Measurements from ENCODE around the gene ARHGAP9. TPM values are rescaled to one million over a fixed set of nuclear protein-coding genes. Genes with fewer than 3 reads are reported as not detected.

ARHGAP9 gene
- total RNA-seq, 1 experiment from 2014 or later = 0.43 TPM

DNA sequence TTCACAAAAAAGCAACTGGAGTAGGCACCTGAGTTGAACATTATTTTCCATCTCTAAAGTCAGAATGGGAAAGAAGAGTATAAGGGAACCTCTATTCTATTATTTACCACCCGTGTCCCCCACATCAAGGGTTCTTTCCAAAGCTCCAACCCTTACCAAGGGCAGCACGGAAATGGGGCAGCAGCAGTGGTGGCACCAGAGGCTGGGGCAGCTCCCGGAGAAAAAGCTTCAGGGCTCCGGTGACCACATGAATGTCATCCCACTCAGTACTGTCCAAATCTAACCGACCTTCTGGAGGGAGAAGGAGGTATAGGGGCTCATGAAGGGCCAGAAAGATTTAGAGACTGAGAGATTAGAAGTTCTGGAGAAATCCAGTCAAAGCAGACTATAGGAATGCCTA lies 5.8 kb downstream of the ARHGAP9 start:
- no peak for DNase-seq (ENCODE audit: low spot score)

DNA sequence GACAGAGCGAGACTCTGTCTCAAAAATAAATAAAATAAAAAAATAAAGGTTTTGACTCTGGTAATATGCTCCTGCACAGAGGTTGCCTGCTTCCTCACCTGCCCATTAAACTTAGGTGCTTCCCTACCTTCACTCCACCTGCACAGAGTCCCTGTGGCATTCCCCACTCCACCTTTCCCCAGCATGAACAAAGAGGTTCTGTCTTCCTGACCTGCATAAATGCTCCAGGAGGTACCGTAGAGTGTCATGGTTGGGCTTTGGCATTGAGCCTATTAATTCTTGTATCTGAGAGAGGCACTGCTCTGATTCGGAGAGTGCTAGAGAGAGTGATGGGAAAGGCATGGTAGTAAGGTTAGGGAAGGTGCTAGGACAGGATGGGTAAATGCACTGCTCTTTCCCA lies 6.3 kb downstream of the ARHGAP9 start:
- no peak for DNase-seq (ENCODE audit: low spot score)

DNA sequence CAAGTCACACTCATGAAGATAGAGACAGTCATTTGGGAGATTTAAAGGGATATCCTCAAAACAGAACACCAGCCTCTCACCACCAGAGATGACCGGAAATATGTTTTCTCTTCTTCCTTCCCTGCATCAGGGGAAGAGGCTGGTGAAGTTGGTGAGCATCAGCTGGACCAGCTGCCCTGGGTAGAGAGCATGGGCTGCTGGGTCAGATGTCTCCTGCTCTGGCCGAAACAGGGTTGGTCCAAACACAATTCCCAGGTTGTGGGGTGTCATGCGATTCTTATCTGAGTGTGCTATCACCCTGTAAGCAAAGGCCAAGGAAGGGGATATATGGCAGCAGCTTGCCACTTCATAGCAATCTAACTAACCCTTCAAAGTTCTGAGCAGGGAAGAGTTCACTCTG lies 7.3 kb downstream of the ARHGAP9 start:
- no peak for DNase-seq (ENCODE audit: low spot score)

DNA sequence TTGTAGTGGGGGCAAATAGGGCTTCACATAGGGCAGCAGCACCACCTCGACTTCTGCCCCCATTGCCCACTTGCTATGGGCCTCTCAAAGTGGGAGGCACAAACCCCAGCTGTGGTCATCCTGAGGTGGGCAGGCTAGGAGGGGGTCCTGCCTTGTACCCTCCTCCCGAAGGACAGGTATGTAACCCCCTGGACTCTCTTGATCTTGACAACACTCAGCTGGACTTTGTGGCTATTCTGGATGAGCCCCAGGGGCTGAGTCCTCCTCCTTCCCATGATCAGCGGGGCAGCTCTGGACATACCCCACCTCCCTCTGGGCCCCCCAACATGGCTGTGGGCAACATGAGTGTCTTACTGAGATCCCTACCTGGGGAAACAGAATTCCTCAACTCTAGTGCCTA lies 8.0 kb downstream of the ARHGAP9 start:
- DNase-seq (ENCODE audit: low spot score) = no peak

DNA sequence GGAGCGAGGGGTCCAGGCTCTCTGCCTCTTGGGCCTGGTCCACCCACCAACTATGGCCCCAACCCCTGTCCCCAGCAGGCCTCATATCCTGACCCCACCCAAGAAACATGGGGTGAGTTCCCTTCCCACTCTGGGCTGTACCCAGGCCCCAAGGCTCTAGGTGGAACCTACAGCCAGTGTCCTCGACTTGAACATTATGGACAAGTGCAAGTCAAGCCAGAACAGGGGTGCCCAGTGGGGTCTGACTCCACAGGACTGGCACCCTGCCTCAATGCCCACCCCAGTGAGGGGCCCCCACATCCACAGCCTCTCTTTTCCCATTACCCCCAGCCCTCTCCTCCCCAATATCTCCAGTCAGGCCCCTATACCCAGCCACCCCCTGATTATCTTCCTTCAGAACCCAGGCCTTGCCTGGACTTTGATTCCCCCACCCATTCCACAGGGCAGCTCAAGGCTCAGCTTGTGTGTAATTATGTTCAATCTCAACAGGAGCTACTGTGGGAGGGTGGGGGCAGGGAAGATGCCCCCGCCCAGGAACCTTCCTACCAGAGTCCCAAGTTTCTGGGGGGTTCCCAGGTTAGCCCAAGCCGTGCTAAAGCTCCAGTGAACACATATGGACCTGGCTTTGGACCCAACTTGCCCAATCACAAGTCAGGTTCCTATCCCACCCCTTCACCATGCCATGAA lies 8.6 kb downstream of the ARHGAP9 start:
- DNase-seq (ENCODE audit: low spot score) = no peak

DNA sequence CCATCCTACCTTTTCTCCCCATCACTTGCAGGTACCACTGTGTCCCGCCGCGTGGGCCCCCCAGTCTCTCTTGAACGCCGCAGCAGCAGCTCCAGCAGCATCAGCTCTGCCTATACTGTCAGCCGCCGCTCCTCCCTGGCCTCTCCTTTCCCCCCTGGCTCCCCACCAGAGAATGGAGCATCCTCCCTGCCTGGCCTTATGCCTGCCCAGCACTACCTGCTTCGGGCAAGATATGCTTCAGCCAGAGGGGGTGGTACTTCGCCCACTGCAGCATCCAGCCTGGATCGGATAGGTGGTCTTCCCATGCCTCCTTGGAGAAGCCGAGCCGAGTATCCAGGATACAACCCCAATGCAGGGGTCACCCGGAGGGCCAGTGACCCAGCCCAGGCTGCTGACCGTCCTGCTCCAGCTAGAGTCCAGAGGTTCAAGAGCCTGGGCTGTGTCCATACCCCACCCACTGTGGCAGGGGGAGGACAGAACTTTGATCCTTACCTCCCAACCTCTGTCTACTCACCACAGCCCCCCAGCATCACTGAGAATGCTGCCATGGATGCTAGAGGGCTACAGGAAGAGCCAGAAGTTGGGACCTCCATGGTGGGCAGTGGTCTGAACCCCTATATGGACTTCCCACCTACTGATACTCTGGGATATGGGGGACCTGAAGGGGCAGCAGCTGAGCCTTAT lies 9.2 kb downstream of the ARHGAP9 start:
- no peak for DNase-seq (ENCODE audit: low spot score)

DNA sequence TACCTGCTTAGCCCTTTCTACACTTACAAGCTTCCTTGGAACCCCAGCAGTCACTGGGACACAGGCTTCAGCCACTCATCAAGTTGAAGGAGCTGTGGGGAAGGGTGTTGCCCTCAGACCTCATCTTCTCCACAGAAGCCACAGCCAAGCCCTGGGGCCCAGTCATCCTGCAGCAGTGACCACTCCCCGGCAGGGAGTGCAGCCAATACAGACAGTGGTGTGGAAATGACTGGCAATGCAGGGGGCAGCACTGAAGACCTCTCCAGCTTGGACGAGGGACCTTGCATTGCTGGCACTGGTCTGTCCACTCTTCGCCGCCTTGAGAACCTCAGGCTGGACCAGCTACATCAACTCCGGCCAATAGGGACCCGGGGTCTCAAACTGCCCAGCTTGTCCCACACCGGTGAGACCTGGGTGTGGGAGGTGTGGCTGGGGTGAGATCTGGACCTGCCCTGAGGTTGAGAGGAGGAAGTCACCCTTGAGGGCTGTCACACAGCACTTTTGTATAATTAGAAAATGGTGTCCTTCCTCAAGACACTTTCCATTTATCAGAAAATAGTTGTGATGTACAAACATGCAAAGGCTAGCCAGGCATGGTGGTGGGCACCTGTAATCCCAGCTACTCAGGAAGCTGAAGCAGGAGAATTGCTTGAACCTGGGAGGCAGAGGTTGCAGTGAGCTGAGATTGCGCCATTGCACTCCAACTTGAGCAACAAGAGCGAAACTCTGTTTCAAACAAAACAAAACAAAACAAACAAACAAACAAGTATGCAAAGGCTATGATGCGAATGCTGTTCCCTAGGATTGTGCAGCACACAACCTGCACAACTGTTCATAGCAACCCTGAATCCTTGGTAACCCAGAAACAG lies 10.1 kb downstream of the ARHGAP9 start:
- DNase-seq (ENCODE audit: low spot score) = no peak

DNA sequence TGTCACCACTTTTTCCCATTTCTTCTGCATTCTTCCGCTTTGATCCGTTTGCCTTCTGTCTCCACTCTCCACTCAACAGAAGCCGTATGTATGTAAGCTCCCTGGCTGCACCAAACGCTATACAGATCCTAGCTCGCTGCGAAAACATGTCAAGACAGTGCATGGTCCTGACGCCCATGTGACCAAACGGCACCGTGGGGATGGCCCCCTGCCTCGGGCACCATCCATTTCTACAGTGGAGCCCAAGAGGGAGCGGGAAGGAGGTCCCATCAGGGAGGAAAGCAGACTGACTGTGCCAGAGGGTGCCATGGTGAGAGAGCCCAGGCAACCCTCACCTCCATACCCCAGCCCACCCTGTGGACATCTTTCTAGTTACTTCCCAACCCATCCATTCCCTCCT lies 11.8 kb downstream of the ARHGAP9 start:
- DNase-seq (ENCODE audit: low spot score) = no peak

DNA sequence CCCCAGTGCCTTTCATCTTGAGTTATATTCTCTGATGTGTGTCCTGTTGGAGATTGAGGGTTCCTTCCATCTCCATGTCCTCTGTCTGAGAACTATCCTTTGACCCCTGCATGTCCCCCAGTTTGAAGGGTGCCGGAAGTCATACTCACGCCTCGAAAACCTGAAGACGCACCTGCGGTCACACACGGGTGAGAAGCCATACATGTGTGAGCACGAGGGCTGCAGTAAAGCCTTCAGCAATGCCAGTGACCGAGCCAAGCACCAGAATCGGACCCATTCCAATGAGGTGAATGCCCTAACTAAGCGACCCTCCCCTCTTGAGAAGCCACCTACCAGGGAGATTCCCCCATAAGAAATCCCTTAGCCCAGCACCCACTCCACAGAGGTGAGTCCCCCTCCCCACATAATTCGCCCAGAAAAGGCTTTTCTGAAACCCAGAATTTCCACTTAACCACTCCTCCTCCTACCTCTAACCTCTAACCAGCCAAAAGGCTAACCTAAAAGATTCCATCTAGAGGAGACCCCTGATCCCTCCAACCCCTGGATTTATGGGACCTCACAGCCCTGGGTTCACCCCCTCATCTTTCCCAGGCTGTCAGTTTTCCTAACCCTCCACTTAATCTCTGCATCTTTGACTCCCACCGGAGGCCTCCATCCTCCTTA lies 12.3 kb downstream of the ARHGAP9 start:
- no peak for DNase-seq (ENCODE audit: low spot score)

DNA sequence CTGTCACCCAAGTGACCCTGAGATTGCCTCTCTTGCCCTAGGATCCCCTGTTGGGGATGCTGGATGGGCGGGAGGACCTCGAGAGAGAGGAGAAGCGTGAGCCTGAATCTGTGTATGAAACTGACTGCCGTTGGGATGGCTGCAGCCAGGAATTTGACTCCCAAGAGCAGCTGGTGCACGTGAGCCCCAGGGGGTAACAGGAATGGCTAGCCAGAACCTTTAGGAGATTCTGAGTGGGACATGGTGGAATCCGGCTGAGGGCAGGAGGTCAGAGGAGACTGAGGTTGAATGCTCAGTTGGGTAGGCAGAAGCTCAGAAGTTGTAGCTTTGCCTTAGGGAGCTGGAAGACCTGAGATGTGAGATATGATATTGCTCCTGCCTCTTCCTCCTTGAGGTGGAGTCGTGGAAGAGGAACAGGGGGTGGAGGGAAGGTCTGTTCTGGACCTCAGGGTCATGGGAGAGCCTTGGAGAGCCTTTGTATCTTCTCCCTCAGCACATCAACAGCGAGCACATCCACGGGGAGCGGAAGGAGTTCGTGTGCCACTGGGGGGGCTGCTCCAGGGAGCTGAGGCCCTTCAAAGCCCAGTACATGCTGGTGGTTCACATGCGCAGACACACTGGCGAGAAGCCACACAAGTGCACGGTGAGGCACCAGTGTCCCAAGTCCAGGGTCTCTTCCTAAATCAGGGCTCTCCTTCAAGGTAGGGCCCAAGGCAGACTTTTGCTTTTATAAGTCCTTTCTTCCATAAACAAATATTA lies 13.7 kb downstream of the ARHGAP9 start:
- DNase-seq (ENCODE audit: low spot score) = no peak

DNA sequence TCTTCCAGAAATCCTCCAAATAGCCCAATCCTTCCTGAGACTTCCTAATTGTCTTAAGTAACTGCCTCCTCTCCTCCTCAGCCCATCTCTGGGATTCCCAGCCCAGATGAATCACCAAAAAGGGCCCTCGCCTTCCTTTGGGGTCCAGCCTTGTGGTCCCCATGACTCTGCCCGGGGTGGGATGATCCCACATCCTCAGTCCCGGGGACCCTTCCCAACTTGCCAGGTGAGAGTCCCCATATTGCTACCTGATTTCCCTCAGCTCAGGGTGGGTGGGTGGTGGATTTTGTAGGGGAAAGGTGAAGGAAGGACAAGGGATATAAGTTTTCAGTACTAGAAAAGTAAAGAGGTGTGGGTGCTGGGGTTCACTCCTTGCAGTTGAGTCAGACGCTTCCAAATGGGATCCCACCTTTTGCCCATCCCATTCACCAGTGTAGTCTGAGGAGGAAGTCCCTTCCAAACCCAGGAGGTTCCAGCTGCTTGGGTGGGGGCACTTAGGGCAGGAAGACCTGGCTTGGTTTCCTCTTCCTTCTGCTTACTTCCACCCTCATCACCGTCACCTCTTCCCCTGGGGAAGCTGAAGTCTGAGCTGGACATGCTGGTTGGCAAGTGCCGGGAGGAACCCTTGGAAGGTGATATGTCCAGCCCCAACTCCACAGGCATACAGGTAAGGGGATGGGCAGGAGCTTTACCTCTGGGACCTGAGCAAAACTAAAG lies 14.5 kb downstream of the ARHGAP9 start:
- DNase-seq (ENCODE audit: low spot score) = no peak

DNA sequence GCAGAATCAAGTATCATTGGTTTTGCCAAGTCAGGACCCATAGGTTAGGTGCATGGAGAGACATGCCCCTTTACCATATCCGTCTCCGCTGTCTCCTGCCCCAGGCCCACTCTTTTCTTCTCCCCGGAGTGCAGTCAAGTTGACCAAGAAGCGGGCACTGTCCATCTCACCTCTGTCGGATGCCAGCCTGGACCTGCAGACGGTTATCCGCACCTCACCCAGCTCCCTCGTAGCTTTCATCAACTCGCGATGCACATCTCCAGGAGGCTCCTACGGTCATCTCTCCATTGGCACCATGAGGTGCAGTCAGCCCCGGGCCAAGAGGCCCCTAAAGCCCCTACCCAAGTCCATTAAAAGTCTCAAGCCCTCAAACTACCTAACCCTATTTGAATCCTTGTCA lies 15.1 kb downstream of the ARHGAP9 start:
- DNase-seq (ENCODE audit: low spot score) = no peak

DNA sequence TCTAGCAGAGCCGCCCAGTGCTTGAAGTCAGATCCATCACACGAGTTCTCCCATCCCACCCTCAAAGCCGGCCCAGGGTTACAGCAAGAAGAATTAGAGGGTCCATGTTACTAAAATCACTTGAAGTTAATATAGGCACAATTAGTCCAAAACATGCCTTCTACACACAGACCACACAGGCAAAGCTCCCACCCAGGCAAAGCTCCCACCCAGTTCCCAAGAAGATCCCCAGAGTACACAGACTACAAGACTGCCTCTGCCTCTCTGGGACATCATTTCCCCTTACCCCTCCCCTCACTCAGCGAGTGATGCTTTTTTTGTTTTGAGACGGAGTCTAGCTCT lies 16.8 kb downstream of the ARHGAP9 start:
- DNase-seq (ENCODE audit: low spot score) = no peak

DNA sequence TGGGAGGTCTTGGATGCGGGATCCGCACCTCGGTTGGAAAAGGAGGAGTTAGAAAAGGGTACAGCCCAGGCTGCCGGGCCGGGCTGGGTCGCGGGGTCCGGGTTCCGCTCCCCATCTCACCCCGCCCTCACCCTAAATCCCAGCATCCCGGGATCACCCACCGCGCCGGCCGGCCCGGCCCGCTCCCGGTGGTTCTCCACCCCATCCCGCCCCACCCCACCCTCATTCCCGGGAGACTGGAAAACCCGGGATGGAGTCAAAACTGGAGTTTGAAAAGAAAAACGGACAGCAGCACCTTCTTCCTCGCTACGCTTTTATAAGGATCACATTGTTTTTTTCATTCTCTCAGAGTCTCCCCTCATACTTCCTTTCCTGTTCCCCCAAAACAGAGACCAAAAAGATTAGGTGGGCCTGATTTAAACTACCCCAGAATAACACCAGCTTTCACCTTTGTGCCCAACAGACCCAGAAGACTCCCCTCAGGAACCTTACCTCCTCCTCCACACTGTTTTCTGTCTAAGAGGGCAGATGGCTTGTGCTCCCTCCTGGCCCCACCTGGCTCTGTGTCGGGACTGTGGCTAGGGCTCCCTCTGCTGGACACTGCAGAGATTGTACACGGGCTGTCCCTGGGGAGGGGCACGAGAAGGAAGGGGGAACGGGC lies 17.3 kb downstream of the ARHGAP9 start:
- DNase-seq (ENCODE audit: low spot score) = peak; percentile 76

DNA sequence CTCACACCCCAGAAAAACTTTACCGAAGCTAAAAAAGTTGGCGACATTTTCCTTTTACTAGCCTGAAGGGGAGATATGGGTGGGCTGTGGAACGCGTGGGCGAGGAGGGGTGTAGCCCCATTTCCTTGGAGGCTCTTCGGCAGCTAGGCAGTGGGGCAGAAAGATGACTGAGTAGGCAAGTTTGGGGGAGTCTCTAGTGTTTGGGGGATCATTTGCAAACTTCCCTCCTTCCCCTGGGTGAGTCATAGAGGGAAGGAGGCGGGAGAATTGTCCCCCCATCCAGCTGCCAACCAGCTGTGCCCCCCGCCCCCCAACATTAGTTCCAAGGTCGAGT lies 17.8 kb downstream of the ARHGAP9 start:
- peak; percentile 26 for DNase-seq (ENCODE audit: low spot score)

DNA sequence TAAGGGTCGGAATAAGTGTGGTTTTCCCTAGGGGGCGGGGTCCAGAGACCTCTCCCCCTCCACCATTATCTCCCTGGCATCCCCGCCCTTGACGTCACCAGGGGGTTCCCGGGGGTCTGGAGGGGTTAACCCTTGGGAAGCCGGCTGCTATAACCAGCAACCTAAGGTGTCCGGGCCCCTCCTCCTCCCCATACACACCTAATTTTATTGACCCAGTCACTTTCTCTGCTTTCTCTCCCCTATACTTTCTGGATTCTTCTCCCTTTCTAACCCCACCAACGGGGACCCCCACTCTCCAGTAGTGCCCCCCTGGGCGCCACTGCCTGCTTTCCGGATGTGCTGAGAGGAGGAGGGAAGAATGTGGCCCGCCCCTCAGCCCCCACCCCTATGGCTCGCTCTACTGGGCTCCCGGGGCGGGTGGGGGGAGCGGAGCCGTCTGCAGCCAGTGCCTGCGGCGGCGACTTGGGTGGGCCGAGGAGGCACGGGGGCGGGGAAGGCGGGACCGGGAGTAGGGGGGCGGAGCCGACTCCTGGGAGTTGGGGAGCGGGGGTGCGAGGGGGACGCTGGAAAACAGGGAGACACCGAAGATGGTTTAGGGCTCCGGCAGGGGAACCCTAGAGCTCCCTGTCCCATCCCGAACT lies 18.3 kb downstream of the ARHGAP9 start:
- DNase-seq (ENCODE audit: low spot score) = peak; percentile 16

DNA sequence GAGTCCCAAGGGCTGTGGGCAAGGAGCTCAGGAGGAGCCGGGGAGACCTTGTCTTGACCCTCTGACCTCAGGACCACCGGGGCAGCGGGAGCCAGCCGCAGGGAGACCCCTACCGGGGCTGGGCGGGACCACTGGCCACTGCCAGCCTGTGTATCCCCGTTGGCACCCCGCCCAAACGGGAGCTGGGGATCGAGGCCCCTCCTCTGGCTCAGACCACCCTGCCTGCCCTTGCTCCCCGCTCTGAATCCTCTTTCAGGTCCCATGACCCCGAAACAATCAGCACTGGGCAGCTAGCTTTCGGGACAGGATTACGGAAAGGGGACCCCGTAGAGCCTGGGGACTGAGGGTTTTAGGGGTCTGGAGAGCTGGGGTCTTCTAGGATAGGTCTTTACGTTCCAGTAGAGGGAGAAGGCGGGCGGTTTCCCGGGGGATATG lies 18.8 kb downstream of the ARHGAP9 start:
- no peak for DNase-seq (ENCODE audit: low spot score)

DNA sequence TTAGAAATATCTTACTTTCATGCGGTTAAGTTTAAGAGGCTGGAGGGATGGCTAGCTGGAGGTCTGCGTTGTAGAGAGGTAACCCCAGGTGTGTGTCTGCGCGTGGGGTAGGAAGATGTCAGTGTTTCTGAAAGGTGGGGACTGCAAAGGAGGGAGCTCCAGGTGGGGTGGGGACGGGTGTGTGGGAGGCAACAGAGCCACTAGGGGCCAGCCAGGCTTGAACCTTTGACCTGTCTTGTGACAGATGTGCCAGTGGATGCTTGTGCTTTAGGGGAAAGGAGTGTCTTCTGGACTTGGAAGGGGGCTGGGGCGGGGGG lies 19.2 kb downstream of the ARHGAP9 start:
- no peak for DNase-seq (ENCODE audit: low spot score)

DNA sequence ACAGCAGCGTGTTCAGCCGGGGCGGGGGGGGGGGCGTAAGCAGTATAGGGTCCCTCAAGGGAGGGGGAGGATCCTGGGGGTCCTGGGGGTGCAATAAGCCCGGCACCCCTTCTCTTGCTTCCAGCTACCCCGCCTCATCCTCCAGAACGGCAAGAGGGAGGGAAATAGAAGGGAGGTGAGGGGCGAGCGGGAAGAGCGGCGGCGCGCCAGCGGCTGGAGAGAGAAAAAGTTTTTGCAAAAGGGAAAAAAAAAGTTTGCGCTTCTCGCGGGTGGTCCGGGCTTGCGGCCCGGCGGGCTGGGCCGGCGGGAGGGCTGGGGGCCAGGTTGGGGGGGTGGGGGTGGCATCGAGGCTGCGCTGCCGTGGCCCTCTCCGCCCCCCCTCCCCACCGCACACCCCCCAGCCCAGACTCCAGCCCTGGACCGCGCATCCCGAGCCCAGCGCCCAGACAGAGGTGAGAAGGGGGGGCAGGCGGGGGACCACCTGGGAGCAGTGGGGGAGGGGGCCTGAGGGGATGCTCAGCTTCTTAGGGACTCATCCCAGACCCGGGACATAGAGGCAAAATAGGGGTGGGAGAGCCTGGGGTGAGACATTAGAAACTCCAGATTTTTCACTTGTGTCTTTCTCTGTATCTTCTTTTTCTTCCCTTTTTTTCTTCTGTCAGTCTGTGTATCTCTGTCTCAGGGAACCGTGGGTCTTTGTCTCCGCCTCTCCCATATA lies 19.8 kb downstream of the ARHGAP9 start, which contains the start of gene GLI1:
Gene GLI1 (plus strand): TSS at position 36 of the 718 bp plus-strand sequence. CDS start 3,907 bp downstream, outside the sequence.
- DNase-seq (ENCODE audit: low spot score) = no peak
